ENCODE results near the gene KIRREL3.

The KIRREL3 gene

DNA sequence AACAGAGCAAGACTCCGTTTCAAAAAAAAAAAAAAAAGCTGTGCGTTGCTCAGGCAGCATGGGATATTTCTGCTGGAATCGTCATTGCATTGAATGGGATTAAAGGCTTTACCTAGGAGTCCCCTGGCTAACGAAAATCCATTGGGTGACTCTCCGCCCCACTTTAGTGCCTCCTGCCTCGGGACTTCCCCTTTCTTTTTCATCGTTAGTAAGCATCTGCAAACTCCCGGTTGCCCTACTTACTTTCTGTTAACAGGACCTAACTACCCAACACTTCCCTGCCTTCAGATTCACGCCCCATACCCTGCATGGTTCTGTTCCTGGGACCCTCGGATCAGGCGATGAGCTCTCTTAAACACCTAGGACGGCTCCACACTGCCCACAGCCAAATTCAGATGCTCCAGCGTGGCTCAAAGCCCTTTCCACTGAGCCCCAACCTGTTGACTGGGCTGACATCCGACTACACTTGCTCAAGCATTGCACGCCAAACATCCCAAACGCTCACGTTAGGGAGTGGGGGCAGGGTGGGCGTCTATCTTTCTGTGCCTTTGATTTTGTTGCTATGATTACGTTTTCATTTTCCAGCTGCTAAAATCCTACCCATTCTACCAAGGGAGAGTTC, 501.3 kb downstream of the KIRREL3 start:
- H3K9ac ChIP-seq (ENCODE audit: low read depth, low read length, poor library complexity) = no peak overlapping the region
- H2BK15ac ChIP-seq (ENCODE audit: low read length) = no peak overlapping the region
- no peak overlapping the region for H3K4me3 ChIP-seq (ENCODE audit: low read length in 2 of 2)
- no peak overlapping the region for H2BK5ac ChIP-seq (ENCODE audit: low read length)
- H3K27ac ChIP-seq (replicated peaks; ENCODE audit: low read length) = no peak overlapping the region
- no peak overlapping the region for H3K23ac ChIP-seq (ENCODE audit: low read depth, low read length, poor library complexity)
- H2AFZ ChIP-seq (ENCODE audit: low read length) = no peak overlapping the region
- no peaks in the 10 kb centered on the region for H3K9me3 ChIP-seq (replicated peaks in 1 of 2; ENCODE audit: control insufficient read depth in 2 of 2, insufficient read depth in 1 of 2, low read depth in 1 of 2, low read length in 2 of 2)
- no peaks in the 10 kb centered on the region for H3K36me3 ChIP-seq (replicated peaks in 1 of 2; ENCODE audit: control insufficient read depth in 2 of 2, insufficient read depth in 2 of 2, low read length in 2 of 2)
- no peak overlapping the region for H3K4me2 ChIP-seq (ENCODE audit: insufficient read depth, low read length, poor library complexity, severe bottlenecking)
- H3K18ac ChIP-seq (ENCODE audit: low read length) = peak overlapping the region; percentile 66
- H4K8ac ChIP-seq (ENCODE audit: low read depth, low read length) = no peak overlapping the region
- no peak overlapping the region for H4K91ac ChIP-seq (ENCODE audit: low read depth, low read length, poor library complexity)
- no peak overlapping the region for H2BK12ac ChIP-seq (ENCODE audit: low read length)
- no CpG with 5 or more reads among the region's 19 CpGs for WGBS, 2 donors (ENCODE audit: extremely low coverage in 2 of 2, insufficient read length in 2 of 2, insufficient replicate concordance in 1 of 2)
- H3K4ac ChIP-seq (ENCODE audit: low read length) = no peak overlapping the region
- peaks cover 0 to 12% of the 10 kb centered on the region in 2 donors for H3K4me1 ChIP-seq (ENCODE audit: control insufficient read depth in 2 of 2, insufficient read depth in 1 of 2, low read depth in 1 of 2, low read length in 2 of 2)
- no peak overlapping the region for H3K14ac ChIP-seq (ENCODE audit: low read length)
- no peak overlapping the region for H2BK120ac ChIP-seq (ENCODE audit: low read depth, low read length)
- DNase-seq (ENCODE audit: low spot score) = no peak
- no peak overlapping the region for H2AK5ac ChIP-seq (ENCODE audit: low read depth, low read length)
- peaks cover 0 to 28% (median 0%) of the 10 kb centered on the region in 3 experiments for H3K27me3 ChIP-seq (ENCODE audit: control insufficient read depth in 3 of 3, insufficient read depth in 3 of 3, low read depth in 1 of 3, low read length in 3 of 3)
- no peaks in the 10 kb centered on the region for H3K79me1 ChIP-seq (ENCODE audit: low read depth, low read length)

DNA sequence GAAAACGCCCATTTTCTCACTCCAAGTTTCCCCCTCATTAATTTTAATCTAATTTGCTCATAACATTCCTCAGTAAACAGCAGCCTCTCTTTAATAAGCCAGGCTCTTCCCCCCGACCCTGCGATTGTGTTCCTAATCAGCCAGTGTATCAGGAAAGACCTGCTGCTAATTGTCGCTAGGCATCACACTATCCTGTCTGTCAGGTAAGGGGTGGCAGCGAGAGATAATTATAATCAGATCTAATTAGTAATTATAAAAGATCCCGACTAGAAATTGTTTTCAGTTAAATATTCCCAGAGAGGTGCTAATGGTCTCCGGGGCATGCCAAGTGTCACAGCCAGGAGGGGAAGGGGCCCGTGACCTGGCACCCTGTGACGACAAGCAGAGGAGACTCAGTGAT, 502.3 kb downstream of the KIRREL3 start:
- no peak overlapping the region for H2AFZ ChIP-seq (ENCODE audit: low read length)
- no CpG with 5 or more reads among the region's 9 CpGs for WGBS, 2 donors (ENCODE audit: extremely low coverage in 2 of 2, insufficient read length in 2 of 2, insufficient replicate concordance in 1 of 2)
- H3K18ac ChIP-seq (ENCODE audit: low read length) = no peak overlapping the region
- H3K4me3 ChIP-seq (ENCODE audit: low read length in 2 of 2) = no peak overlapping the region
- no peak overlapping the region for H3K9ac ChIP-seq (ENCODE audit: low read depth, low read length, poor library complexity)
- H3K23ac ChIP-seq (ENCODE audit: low read depth, low read length, poor library complexity) = no peak overlapping the region
- H3K9me3 ChIP-seq (replicated peaks in 1 of 2; ENCODE audit: control insufficient read depth in 2 of 2, insufficient read depth in 1 of 2, low read depth in 1 of 2, low read length in 2 of 2) = no peaks in the 10 kb centered on the region
- no peak overlapping the region for H3K4me2 ChIP-seq (ENCODE audit: insufficient read depth, low read length, poor library complexity, severe bottlenecking)
- no peak overlapping the region for H2AK5ac ChIP-seq (ENCODE audit: low read depth, low read length)
- H2BK5ac ChIP-seq (ENCODE audit: low read length) = no peak overlapping the region
- H3K79me1 ChIP-seq (ENCODE audit: low read depth, low read length) = no peaks in the 10 kb centered on the region
- no peak overlapping the region for H3K4ac ChIP-seq (ENCODE audit: low read length)
- no peak overlapping the region for H3K14ac ChIP-seq (ENCODE audit: low read length)
- H3K27ac ChIP-seq (replicated peaks; ENCODE audit: low read length) = no peak overlapping the region
- DNase-seq (ENCODE audit: low spot score) = no peak
- H3K27me3 ChIP-seq (ENCODE audit: control insufficient read depth in 3 of 3, insufficient read depth in 3 of 3, low read depth in 1 of 3, low read length in 3 of 3) = peaks cover 0 to 28% (median 0%) of the 10 kb centered on the region in 3 experiments
- H2BK120ac ChIP-seq (ENCODE audit: low read depth, low read length) = no peak overlapping the region
- no peak overlapping the region for H2BK12ac ChIP-seq (ENCODE audit: low read length)
- H2BK15ac ChIP-seq (ENCODE audit: low read length) = no peak overlapping the region
- peaks cover 0 to 12% of the 10 kb centered on the region in 2 donors for H3K4me1 ChIP-seq (ENCODE audit: control insufficient read depth in 2 of 2, insufficient read depth in 1 of 2, low read depth in 1 of 2, low read length in 2 of 2)
- no peak overlapping the region for H4K91ac ChIP-seq (ENCODE audit: low read depth, low read length, poor library complexity)
- no peak overlapping the region for H4K8ac ChIP-seq (ENCODE audit: low read depth, low read length)
- no peaks in the 10 kb centered on the region for H3K36me3 ChIP-seq (replicated peaks in 1 of 2; ENCODE audit: control insufficient read depth in 2 of 2, insufficient read depth in 2 of 2, low read length in 2 of 2)

DNA sequence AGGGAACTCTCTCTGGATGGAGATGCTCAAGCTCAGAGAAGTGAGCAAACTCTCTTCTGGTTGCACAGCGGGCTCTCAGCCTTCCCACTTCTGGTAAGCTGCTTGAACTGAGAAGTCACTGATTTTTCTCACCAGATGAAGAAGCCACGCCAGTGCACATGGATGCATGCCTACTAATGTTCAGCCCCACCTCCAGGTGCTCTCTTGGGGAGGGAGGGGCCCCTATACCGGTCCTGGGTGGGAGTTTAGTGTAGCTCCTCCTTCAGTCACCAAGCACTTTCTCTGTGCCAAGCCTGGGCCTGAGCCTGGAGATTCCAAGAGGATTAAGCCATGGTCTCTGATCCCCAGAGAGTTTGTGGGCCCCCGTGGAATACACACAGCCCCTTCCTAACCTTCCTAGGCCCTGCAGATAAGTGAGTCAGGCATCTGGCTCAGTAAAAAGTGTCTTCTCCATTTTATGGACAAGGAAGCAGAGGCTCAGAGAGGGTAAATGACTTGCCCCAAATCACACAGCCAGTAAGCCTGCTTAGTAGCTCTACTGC, 502.9 kb downstream of the KIRREL3 start:
- Histone ChIP-seq H3K9ac (ENCODE audit: low read depth, low read length, poor library complexity) (no peak overlapping the region), H3K4me1 (ENCODE audit: control insufficient read depth in 2 of 2, insufficient read depth in 1 of 2, low read depth in 1 of 2, low read length in 2 of 2) (peaks cover 0 to 11% of the 10 kb centered on the region in 2 donors), H3K4ac (ENCODE audit: low read length) (no peak overlapping the region), H2BK12ac (ENCODE audit: low read length) (no peak overlapping the region), H3K23ac (ENCODE audit: low read depth, low read length, poor library complexity) (no peak overlapping the region), H2AK5ac (ENCODE audit: low read depth, low read length) (no peak overlapping the region), H3K4me3 (ENCODE audit: low read length in 2 of 2) (no peak overlapping the region), H2AFZ (ENCODE audit: low read length) (no peak overlapping the region), H4K8ac (ENCODE audit: low read depth, low read length) (no peak overlapping the region), H3K27ac (replicated peaks; ENCODE audit: low read length) (no peak overlapping the region), H3K14ac (ENCODE audit: low read length) (no peak overlapping the region), H3K18ac (ENCODE audit: low read length) (no peak overlapping the region), H3K27me3 (ENCODE audit: control insufficient read depth in 3 of 3, insufficient read depth in 3 of 3, low read depth in 1 of 3, low read length in 3 of 3) (peaks cover 0 to 28% (median 0%) of the 10 kb centered on the region in 3 experiments), H2BK5ac (ENCODE audit: low read length) (no peak overlapping the region), H3K36me3 (replicated peaks in 1 of 2; ENCODE audit: control insufficient read depth in 2 of 2, insufficient read depth in 2 of 2, low read length in 2 of 2) (no peaks in the 10 kb centered on the region), H3K79me1 (ENCODE audit: low read depth, low read length) (no peaks in the 10 kb centered on the region), H2BK15ac (ENCODE audit: low read length) (no peak overlapping the region), H3K4me2 (ENCODE audit: insufficient read depth, low read length, poor library complexity, severe bottlenecking) (no peak overlapping the region), H2BK120ac (ENCODE audit: low read depth, low read length) (no peak overlapping the region), H3K9me3 (replicated peaks in 1 of 2; ENCODE audit: control insufficient read depth in 2 of 2, insufficient read depth in 1 of 2, low read depth in 1 of 2, low read length in 2 of 2) (no peaks in the 10 kb centered on the region), H4K91ac (ENCODE audit: low read depth, low read length, poor library complexity) (no peak overlapping the region)
- no CpG with 5 or more reads among the region's 4 CpGs for WGBS, 2 donors (ENCODE audit: extremely low coverage in 2 of 2, insufficient read length in 2 of 2, insufficient replicate concordance in 1 of 2)
- DNase-seq (ENCODE audit: low spot score) = no peak

DNA sequence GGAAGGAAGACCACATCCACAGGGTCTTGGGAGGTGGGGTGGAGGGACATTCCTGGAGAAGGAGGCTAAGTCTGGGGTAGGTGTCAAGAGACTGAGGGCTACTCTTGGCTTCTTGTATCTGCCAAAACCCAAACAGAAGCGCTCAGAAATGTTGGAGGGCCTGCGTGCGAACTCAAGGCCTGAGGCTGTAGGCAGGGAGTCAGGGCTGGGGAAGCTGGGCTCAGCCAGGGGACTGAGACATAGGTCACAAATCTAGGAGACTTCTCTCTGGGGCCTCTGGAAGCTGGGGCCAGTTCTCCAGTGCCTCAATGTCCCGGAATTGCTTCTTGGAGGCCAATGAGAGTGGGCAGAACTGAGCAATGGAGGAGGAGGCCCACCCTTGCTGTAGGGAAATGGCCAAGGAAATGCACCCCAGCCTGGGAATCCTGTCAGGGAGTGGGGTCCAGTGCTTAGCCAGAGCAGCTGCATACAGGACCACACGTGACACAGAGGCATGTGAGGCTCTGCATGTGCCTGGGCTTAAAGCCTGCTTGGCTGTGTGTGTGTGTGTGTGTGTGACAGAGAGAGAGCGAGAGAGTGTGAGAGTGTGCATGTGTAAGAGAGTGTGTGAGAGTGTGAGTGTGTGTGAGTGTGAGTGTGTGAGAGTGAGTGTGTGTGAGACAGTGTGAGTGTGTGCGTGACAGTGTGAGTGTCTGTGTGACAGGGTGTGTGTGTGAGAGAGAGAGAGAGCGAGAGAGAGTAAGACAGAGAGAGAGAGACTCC, 503.8 kb downstream of the KIRREL3 start:
- Histone ChIP-seq H3K9ac (ENCODE audit: low read depth, low read length, poor library complexity) (no peak overlapping the region), H3K9me3 (replicated peaks in 1 of 2; ENCODE audit: control insufficient read depth in 2 of 2, insufficient read depth in 1 of 2, low read depth in 1 of 2, low read length in 2 of 2) (no peaks in the 10 kb centered on the region)
- WGBS, 2 donors (ENCODE audit: extremely low coverage in 2 of 2, insufficient read length in 2 of 2, insufficient replicate concordance in 1 of 2) = no CpG with 5 or more reads among the region's 8 CpGs

More for the DNA sequence above, 503.8 kb downstream of the KIRREL3 start:
- H3K27me3 ChIP-seq (ENCODE audit: control insufficient read depth in 3 of 3, insufficient read depth in 3 of 3, low read depth in 1 of 3, low read length in 3 of 3) = peaks cover 0 to 21% (median 0%) of the 10 kb centered on the region in 3 experiments
- H2BK12ac ChIP-seq (ENCODE audit: low read length) = no peak overlapping the region
- no peak overlapping the region for H2AK5ac ChIP-seq (ENCODE audit: low read depth, low read length)
- H2AFZ ChIP-seq (ENCODE audit: low read length) = no peak overlapping the region
- H4K91ac ChIP-seq (ENCODE audit: low read depth, low read length, poor library complexity) = no peak overlapping the region
- no peak overlapping the region for H3K4ac ChIP-seq (ENCODE audit: low read length)
- H3K4me2 ChIP-seq (ENCODE audit: insufficient read depth, low read length, poor library complexity, severe bottlenecking) = no peak overlapping the region
- H3K4me1 ChIP-seq (ENCODE audit: control insufficient read depth in 2 of 2, insufficient read depth in 1 of 2, low read depth in 1 of 2, low read length in 2 of 2) = peaks cover 0 to 8% of the 10 kb centered on the region in 2 donors
- DNase-seq (ENCODE audit: low spot score) = no peak
- H3K27ac ChIP-seq (replicated peaks; ENCODE audit: low read length) = no peak overlapping the region
- H4K8ac ChIP-seq (ENCODE audit: low read depth, low read length) = no peak overlapping the region
- H2BK5ac ChIP-seq (ENCODE audit: low read length) = no peak overlapping the region
- no peak overlapping the region for H3K23ac ChIP-seq (ENCODE audit: low read depth, low read length, poor library complexity)
- no peak overlapping the region for H3K4me3 ChIP-seq (ENCODE audit: low read length in 2 of 2)
- no peak overlapping the region for H2BK15ac ChIP-seq (ENCODE audit: low read length)
- no peaks in the 10 kb centered on the region for H3K36me3 ChIP-seq (replicated peaks in 1 of 2; ENCODE audit: control insufficient read depth in 2 of 2, insufficient read depth in 2 of 2, low read length in 2 of 2)
- H3K18ac ChIP-seq (ENCODE audit: low read length) = peak overlapping the region; percentile 5
- no peak overlapping the region for H2BK120ac ChIP-seq (ENCODE audit: low read depth, low read length)
- H3K79me1 ChIP-seq (ENCODE audit: low read depth, low read length) = no peaks in the 10 kb centered on the region
- no peak overlapping the region for H3K14ac ChIP-seq (ENCODE audit: low read length)

All from neuronal stem cell (in vitro differentiated cells).